CD4-positive, alpha-beta T cell (primary cell): ENCODE data around the gene KIF26B. TPM values are rescaled to one million over a fixed set of nuclear protein-coding genes. Genes with fewer than 3 reads are reported as not detected.
"Not testable (repeated sequence)": the region's sequence is repeated elsewhere in the genome, so short reads cannot be mapped to it uniquely, and the experiment has no call there.

Experiments used
- ATAC-seq: fragments of 200-7000 bp; cut with Tn5 transposase; one replicate; pipeline ENCODE4 v1.10.0; 2022; ENCODE audit warnings: mild to moderate bottlenecking; ENCODE audit not compliant: poor library complexity
- CTCF ChIA-PET: fragments of 350-600 bp; sonication (Branson Sonifier 250); formaldehyde crosslinking; loops from one replicate; lab custom pipeline; 2021; ENCODE audit warnings: antibody characterized with exemption, inconsistent platforms; lab: Charles Lee
- POLR2A ChIA-PET: fragments of 350-600 bp; sonication (Branson Sonifier 250); formaldehyde crosslinking; loops from one replicate; lab custom pipeline; 2021; ENCODE audit warnings: antibody characterized with exemption, inconsistent platforms; lab: Charles Lee
- DNase-seq, 14 experiments: peaks; one replicate each; pipeline ENCODE4 v3.0.0-alpha.2; 2013 to 2020; ENCODE audit warnings: mixed read lengths in 2 of 14
- H3K27ac ChIP-seq, 2 donors: one replicate each; pipeline versions ENCODE4 v1.5.1 to v1.7.0; 2013; ENCODE audit warnings: low read length in 2 of 2, low read depth in 1 of 2, mild to moderate bottlenecking in 1 of 2
- H3K27me3 ChIP-seq, 2 experiments: 1 replicate in 1 of 2; 2 replicates in 1 of 2; pipeline versions ENCODE4 v1.6.1 to v1.7.0; 2013; ENCODE audit warnings: low read length in 2 of 2, control low read depth in 1 of 2, mild to moderate bottlenecking in 1 of 2, moderate library complexity in 1 of 2; ENCODE audit not compliant: insufficient read depth in 2 of 2, control insufficient read depth in 1 of 2
- H3K36me3 ChIP-seq: one replicate; pipeline ENCODE4 v1.6.1; 2013; ENCODE audit warnings: low read length, control low read depth; ENCODE audit not compliant: insufficient read depth
- H3K4me1 ChIP-seq: one replicate; pipeline ENCODE4 v1.6.1; 2013; ENCODE audit warnings: low read length, control low read depth; ENCODE audit not compliant: insufficient read depth
- H3K4me3 ChIP-seq: one replicate; pipeline ENCODE4 v1.5.1; 2013; ENCODE audit warnings: mild to moderate bottlenecking, low read length, moderate library complexity
- H3K9me3 ChIP-seq, 2 experiments: 1 replicate in 1 of 2; 2 replicates in 1 of 2; pipeline versions ENCODE4 v1.6.1 to v1.7.0; 2013; ENCODE audit warnings: low read length in 2 of 2, mild to moderate bottlenecking in 2 of 2, control low read depth in 1 of 2, moderate library complexity in 1 of 2; ENCODE audit not compliant: control insufficient read depth in 1 of 2, insufficient read depth in 1 of 2
- H3K27ac Mint-ChIP-seq: one replicate; pipeline ENCODE4 v1.8.0; 2020; ENCODE audit warnings: mixed read lengths
- H3K27me3 Mint-ChIP-seq: one replicate; pipeline ENCODE4 v1.8.0; 2021; ENCODE audit warnings: mixed read lengths
- H3K36me3 Mint-ChIP-seq: one replicate; pipeline ENCODE4 v1.8.0; 2021; ENCODE audit warnings: low read depth, mixed read lengths
- H3K4me1 Mint-ChIP-seq: one replicate; pipeline ENCODE4 v1.8.0; 2021; ENCODE audit warnings: low read depth, mixed read lengths
- H3K4me3 Mint-ChIP-seq: one replicate; pipeline ENCODE4 v1.8.0; 2020; ENCODE audit warnings: mild to moderate bottlenecking, mixed read lengths
- H3K9me3 Mint-ChIP-seq: one replicate; pipeline ENCODE4 v1.8.0; 2020; ENCODE audit warnings: mixed read lengths
- intact Hi-C, 2 experiments: fragments of 100-400 bp; cut with DNase I in 1 of 2; cut with micrococcal nuclease in 1 of 2; formaldehyde crosslinking; loops; one replicate each; pipeline versions ENCODE4 v1.15.1 to v1.9.0; 2023 to 2025; cut with DNase I, micrococcal nuclease
- total RNA-seq, 174 experiments: library from RNA in 2 of 174; stranded (reverse) in 2 of 174; gene quantifications; one replicate each; pipeline ENCODE4 v1.2.3 and lab custom pipeline; 2021 to 2026
- TF ChIP-seq, protein P1 (sequence below): fragments of 200-600 bp; IDR thresholded peaks from one replicate; pipeline ENCODE4 v1.8.0; 2022; ENCODE audit warnings: antibody characterized with exemption, mild to moderate bottlenecking

Gene KIF26B
- total RNA-seq, 2 experiments from 2014 or later = 0.03 TPM; not detected in 1

DNA sequence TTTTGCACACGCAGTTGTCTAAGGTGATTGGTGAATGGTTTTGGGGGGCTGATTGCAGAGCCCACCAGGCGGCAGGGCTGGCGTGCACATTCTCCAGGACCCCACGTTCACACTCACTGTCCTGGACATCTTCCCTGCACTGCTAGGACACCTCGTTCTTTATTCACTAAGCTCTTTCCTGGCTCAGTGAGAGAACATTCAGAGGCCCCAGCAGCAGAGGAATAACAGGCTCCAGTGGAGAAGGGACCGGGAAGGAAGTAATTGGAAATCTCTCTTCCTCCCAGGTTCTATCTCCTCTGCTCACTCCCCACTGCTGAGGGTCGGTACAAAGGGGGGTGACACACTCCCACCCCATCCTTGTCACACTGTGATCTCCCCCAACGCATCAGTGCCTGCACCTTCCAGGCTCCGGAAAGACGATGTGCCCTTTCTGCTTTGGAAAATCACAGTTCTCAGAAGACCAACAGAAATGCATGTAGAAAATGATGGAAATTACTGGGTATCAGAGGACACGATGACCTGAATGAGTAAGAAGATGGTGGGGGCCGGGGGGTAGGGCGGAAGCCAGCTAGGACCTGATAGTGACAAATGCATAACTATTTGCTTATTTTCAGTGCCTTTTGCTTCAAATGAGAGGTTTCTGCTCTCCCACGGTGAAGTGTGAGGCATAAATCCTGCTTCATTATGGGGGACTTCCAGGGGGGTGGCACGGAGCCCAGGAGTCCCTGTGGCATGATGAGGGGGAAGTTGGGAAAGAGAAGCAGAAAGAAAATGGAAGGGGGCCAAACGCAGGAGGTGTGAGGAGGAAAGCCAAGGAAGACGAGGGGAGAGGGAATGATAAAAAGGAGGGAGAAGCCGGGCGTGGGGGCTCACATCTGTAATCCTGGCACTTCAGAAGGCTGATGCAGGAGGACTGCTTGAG lies 25.2 kb upstream of the KIF26B start:
- TF ChIP-seq, protein P1, sequence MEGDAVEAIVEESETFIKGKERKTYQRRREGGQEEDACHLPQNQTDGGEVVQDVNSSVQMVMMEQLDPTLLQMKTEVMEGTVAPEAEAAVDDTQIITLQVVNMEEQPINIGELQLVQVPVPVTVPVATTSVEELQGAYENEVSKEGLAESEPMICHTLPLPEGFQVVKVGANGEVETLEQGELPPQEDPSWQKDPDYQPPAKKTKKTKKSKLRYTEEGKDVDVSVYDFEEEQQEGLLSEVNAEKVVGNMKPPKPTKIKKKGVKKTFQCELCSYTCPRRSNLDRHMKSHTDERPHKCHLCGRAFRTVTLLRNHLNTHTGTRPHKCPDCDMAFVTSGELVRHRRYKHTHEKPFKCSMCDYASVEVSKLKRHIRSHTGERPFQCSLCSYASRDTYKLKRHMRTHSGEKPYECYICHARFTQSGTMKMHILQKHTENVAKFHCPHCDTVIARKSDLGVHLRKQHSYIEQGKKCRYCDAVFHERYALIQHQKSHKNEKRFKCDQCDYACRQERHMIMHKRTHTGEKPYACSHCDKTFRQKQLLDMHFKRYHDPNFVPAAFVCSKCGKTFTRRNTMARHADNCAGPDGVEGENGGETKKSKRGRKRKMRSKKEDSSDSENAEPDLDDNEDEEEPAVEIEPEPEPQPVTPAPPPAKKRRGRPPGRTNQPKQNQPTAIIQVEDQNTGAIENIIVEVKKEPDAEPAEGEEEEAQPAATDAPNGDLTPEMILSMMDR = no peak
- no peaks in the 10 kb centered on the region for H3K36me3 ChIP-seq
- ChIA-PET POLR2A (no interaction called here), CTCF (no interaction called here)
- H3K36me3 Mint-ChIP-seq = no peaks in the 10 kb centered on the region
- H3K27me3 Mint-ChIP-seq = peaks cover 42% of the 10 kb centered on the region
- no peak overlapping the region for H3K4me3 Mint-ChIP-seq
- no peak overlapping the region for H3K4me3 ChIP-seq
- no peak for DNase-seq
- peaks cover 0 to 3% of the 10 kb centered on the region in 2 experiments for H3K9me3 ChIP-seq
- no peaks in the 10 kb centered on the region for H3K4me1 ChIP-seq
- no peak overlapping the region for H3K27ac ChIP-seq
- no peaks in the 10 kb centered on the region for H3K9me3 Mint-ChIP-seq
- intact Hi-C loops = no loop called here
- no peaks in the 10 kb centered on the region for H3K4me1 Mint-ChIP-seq
- no peak for ATAC-seq
- no peak overlapping the region for H3K27ac Mint-ChIP-seq
- no peaks in the 10 kb centered on the region for H3K27me3 ChIP-seq

DNA sequence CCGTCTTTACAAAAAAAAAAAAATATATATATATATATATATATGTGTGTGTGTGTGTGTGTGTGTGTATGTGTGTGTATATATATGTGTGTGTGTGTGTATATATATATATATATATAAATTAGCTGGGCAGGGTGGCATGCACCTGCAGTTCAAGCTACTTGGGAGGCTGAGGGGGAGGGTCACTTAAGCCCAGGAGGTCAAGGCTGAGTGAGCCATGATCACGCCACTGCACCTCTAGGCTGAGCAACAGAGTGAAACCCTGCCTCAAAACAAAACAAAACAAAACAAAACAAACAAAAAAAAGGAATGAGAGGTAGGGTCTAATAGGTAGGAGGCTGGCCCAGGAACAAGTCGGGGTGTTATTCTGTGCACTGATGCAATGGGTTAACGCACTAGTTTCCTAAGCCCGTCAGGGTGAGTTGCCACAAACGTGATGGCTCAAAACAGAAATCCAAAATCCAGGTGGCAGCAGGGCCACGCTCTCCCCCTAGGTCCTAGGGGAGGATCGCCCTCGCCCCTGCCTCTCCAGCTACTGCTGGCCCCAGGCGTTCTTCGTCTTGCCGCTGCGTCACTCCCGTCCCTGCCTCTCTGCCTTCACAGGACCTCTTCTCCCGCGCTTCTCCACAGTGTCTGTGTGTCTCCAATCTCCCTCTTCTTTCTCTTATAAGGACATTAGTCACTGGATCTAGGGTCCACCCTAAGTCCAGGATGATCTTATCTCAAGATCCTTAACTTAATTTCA lies 24.3 kb upstream of the KIF26B start:
- H3K4me1 ChIP-seq, ATAC-seq, H3K27ac Mint-ChIP-seq, POLR2A ChIA-PET, H3K9me3 ChIP-seq, DNase-seq, H3K27ac ChIP-seq, H3K36me3 Mint-ChIP-seq, H3K36me3 ChIP-seq, intact Hi-C loops, H3K4me1 Mint-ChIP-seq, H3K4me3 Mint-ChIP-seq, H3K27me3 ChIP-seq, H3K9me3 Mint-ChIP-seq, H3K4me3 ChIP-seq, CTCF ChIA-PET: not testable (repeated sequence)
- H3K27me3 Mint-ChIP-seq = peaks cover 48% of the 10 kb centered on the region

DNA sequence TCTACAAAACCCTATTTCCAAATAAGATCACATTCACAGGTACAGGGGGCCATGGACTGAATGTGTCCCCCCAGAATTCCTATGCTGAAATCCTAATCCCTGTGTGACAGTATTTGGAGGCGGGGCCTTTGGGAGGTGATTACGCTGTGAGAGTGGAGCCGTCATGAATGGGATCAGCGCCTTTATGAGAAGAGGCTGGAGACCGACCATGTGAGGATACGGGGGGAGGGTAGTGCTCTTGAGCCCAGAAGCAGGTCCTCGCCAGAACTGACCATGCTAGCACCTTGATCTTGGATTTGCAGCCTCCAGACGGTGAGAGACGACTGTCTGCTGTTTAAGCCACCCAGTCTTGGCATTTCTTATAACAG lies 23.8 kb upstream of the KIF26B start:
- Mint-ChIP-seq H3K9me3 (no peaks in the 10 kb centered on the region), H3K4me1 (no peaks in the 10 kb centered on the region), H3K4me3 (no peak overlapping the region), H3K36me3 (no peaks in the 10 kb centered on the region), H3K27me3 (peaks cover 48% of the 10 kb centered on the region), H3K27ac (no peak overlapping the region)
- no peak for ATAC-seq
- no peaks in the 10 kb centered on the region for H3K36me3 ChIP-seq
- no peak for DNase-seq
- H3K27me3 ChIP-seq = no peaks in the 10 kb centered on the region
- H3K4me3 ChIP-seq = no peak overlapping the region
- H3K27ac ChIP-seq = no peak overlapping the region
- H3K9me3 ChIP-seq = peaks cover 0 to 3% of the 10 kb centered on the region in 2 experiments
- intact Hi-C loops = no loop called here
- H3K4me1 ChIP-seq = no peaks in the 10 kb centered on the region
- POLR2A ChIA-PET = no interaction called here
- TF ChIP-seq, protein P1 = no peak
- CTCF ChIA-PET = no interaction called here
